DND-41 (cell line): ENCODE results near the gene FREY1.

Experiments
- CTCF ChIP-seq: IDR thresholded peaks from 2 replicates; pipeline ENCODE4 v1.5.1; 2012; ENCODE audit warnings: borderline replicate concordance, low read length, moderate library complexity, mild to moderate bottlenecking; ENCODE audit not compliant: poor library complexity, severe bottlenecking; ENCODE audit errors: extremely low read depth
- EZH2 ChIP-seq: IDR thresholded peaks from 3 replicates; pipeline ENCODE4 v1.6.1; 2012; ENCODE audit warnings: borderline replicate concordance, low read depth, mild to moderate bottlenecking, moderate library complexity, low read length, inconsistent platforms; ENCODE audit not compliant: severe bottlenecking

GRCh38 chr11:45918331-45918941 is 11.4 kb upstream of the FREY1 start:
- TF ChIP-seq CTCF: no peak
- no peak for TF ChIP-seq EZH2
